SU-DHL-6 (cell line): ENCODE results near the gene NAA80.

Experiments used
- CTCF ChIP-seq: fragments of 200-600 bp; sonication (generic); IDR thresholded peaks from one replicate; pipeline ENCODE4 v1.5.1; 2017; ENCODE audit warnings: antibody characterized with exemption, mild to moderate bottlenecking, low read length, moderate library complexity; ENCODE audit not compliant: insufficient read depth, poor library complexity, severe bottlenecking
- EZH2phosphoT487 ChIP-seq: fragments of 200-600 bp; sonication (generic), shearing (Covaris generic); conservative IDR thresholded peaks from 2 replicates; pipeline ENCODE4 v1.6.1; 2018; ENCODE audit warnings: mild to moderate bottlenecking, antibody characterized with exemption, low read length, moderate library complexity, mixed read lengths

DNA sequence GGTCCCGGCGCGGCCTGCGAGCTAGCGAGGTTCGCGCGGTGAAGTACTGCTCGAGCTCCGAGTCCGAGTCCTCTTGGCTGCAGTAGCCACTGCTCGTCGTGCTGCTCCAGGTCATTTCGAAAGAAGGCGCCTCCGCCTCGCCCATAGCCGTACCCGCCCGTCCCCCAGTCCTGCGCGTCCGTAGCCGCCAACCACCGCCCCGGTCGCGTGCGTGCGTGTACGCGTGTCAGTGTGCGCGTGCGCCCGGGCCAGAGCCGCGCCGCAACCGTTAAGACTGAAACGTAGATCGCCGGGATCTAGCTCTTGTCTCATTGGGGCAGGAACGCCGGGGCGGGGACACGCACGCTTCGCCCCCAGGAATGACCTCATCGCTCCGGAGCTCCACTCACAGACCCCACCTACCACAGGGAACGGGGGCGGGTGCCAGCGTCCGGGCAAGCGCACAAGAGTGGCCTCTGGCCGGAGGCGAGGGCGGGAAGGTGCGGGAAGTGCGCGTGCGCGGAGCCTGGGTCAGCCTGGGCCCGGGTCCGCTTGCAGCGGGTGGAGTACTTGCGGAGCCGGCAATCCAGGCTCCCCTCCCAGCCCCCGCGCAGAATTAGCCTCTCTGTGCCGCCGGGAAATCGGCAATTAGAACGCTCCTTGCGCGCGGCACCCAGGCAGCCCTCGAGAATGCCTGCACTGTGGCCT is 38.1 kb upstream of the NAA80 start:
- TF ChIP-seq CTCF (no peak), EZH2phosphoT487 (no peak)
